GM21786 (cell line): Measurements from ENCODE around the gene EPHB1.
"Not testable (repeated sequence)": the region's sequence is repeated elsewhere in the genome, so short reads cannot be mapped to it uniquely, and the experiment has no call there.

Experiments
- ATAC-seq: cut with Tn5 transposase; IDR thresholded peaks from one replicate; pipeline ENCODE4 v1.9.1; 2021; ENCODE audit not compliant: unreplicated experiment

EPHB1 gene

DNA sequence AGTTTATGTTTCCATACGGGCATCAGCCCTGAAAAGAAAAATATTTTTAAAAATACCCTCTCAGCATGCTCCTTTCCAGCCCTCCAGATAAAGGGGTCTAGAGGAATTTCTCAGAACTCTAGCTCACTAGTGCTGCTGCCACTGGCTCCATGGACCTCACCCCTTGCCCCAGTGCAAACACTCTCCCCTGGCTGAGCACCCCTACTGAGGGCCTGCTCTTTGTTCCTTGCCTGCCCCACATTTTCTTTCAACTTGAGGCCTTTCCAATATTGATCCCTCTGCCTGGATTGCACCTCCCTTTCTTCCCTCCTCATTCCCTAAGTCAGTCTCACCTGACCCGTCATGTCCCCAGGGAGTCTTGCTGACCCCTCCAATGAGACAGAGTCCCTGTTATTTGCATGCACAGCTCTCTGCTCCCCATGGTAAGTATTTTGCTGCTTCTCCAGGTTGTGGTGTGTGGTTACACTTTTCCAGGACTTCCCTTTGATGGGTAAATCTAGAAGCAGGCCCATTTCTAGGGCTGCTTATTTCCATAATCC lies 196.5 kb downstream of the EPHB1 start:
- no peak for ATAC-seq

- no peak for ATAC-seq
These were observed 197.1 kb downstream of the EPHB1 start for GRCh38 chr3:134992180-134992579.

GRCh38 chr3:134992586-134992985 lies 197.5 kb downstream of the EPHB1 start:
- no peak for ATAC-seq

DNA sequence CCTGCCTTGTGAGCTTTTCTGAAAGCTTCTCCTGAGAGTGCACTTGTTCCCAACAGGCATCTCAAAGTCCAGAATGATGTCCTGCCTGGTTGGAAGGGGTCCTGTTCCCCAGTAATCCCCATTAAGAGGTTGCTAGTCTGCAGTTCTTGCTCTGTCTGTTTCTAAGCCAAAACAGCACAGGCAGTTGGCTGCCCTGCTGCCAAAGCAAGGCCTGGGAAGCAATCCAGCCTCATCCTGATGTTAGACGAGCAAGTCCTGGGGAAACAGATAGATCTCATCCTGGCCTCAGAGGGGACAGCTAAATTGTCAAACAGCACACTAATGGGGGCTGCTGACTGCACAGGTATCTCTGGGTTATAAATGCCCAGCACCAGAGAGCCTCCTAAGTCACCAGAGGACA lies 198.0 kb downstream of the EPHB1 start:
- no peak for ATAC-seq

- ATAC-seq, result no peak
These were observed 203.1 kb downstream of the EPHB1 start for GRCh38 chr3:134998158-134998557.

- ATAC-seq, result no peak
These were observed 203.8 kb downstream of the EPHB1 start for GRCh38 chr3:134998855-134999254.

DNA sequence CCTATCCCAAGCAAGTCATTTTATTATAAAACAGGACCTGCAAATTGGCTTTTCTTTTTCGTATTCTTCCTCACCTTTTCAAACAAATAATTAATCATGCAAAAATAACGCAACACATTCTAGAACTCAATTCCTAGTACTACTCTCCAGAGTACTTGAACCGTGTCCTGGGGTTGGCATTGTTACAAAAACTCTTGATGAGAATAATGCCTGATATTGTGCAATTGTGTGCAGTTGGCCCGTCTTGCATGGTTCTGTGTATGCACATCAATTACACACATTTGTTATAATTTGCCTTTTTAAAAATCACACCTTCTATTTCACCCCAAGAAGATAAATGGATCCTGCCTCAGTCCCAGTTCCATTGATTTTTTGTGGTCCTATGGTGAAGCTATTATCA lies 205.4 kb downstream of the EPHB1 start:
- no peak for ATAC-seq

- ATAC-seq, result not testable (repeated sequence)
These were observed 210.6 kb downstream of the EPHB1 start for GRCh38 chr3:135005616-135006015.

- ATAC-seq, result no peak
These were observed 212.5 kb downstream of the EPHB1 start for GRCh38 chr3:135007607-135008006.

DNA sequence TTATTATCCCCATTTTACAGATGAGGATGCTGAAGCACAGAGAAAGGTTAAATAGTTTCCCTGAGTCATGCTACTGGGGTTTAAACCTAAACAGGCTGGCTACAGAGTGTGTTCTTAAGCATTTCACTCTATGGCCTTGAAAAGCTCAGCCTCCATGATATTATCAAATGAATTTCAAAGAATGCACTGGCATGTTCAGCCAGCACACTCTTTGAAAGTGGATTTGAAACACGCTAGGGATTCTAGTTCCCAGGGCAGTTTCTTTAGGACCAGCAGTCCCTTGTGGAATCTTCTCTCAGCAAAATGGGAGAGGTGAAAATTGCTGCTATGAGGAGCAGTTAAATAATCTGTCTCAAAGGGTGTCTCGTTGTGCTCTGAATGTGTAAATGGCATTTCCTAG lies 213.3 kb downstream of the EPHB1 start:
- ATAC-seq, result no peak

DNA sequence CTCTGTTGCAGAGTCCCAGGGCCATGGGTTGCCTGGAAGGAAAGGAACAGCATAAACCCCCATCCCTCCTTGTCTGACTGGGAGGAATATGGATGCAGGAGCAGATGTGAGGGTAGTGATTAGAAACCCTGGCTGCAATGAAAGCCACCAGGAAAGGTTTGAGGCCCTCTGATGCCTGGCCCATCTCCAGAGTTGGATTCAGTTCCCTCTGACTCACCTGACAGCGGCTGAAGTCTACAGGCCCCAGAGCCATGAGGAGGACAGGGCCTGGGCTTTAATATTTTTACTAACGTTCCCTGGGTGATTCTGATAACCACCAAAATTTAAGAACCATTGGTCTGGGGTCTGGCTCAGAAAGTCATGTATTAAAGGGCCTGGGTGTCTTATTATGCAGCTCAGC lies 214.0 kb downstream of the EPHB1 start:
- no peak for ATAC-seq

DNA sequence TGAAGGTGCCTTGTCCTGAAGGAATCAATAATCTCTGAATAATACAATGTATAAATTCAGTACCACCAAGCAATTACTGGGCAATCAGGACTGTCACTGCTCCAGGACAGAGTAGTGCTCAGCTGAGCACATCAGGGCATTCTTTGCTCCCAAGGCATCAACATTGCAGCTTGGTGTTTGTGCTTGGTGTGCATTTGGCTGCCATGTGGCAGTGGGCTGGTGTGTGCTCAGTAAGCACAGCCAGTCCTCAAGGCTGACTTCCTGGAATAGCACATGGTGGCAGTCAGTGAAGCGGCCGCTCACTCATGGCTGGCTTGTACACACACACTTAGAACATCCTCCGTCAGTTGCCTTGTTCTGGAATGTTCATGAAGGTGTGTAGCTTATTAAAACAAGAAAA lies 217.0 kb downstream of the EPHB1 start:
- no peak for ATAC-seq

GRCh38 chr3:135013206-135013605 lies 218.1 kb downstream of the EPHB1 start:
- ATAC-seq, result no peak

GRCh38 chr3:135014566-135014965 lies 219.5 kb downstream of the EPHB1 start:
- ATAC-seq, result no peak

DNA sequence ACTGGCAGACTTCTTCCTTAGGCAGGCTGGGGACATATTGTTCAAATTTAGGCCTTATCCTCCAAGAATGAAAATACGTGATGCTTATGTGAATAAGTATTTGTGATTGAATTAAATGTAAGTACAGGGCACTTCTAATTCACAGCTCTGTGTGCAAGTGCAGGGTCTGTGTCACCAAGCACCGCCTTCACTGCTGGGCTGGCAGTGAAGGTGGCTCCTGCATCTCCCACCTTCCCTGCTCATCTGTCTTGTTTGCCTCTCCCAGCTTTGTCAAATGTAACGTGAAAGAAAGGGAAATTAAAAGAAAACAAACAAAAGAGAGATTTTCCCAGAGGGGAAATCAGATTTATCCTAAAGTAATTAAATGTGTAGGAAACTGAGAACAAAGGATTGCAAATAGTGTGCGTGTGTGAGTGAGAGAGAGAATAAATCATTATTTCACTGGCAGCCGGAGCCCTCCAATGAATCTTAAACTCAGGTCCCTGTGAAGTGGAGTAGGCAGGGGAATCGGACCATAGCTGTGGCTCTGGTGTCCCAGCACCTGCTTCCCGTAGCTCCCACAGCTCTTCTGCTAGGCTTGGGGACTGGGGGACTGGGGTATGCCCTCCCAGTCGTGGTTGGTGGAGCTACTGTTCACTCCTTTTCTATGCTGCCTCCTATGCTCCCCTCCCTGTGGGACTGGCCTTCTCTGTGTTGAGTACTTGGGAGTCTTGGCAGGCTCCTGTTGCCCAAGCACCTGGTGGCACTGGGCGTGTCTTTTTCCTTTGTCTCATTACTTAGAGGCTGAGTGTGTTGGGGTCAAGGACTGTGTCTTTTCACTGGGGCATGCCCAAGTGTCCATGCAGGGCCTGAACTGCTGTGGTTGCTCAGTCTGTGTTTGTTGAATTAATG lies 222.2 kb downstream of the EPHB1 start:
- ATAC-seq, result no peak

GRCh38 chr3:135018149-135018923 lies 223.3 kb downstream of the EPHB1 start:
- peak; percentile 56 for ATAC-seq

DNA sequence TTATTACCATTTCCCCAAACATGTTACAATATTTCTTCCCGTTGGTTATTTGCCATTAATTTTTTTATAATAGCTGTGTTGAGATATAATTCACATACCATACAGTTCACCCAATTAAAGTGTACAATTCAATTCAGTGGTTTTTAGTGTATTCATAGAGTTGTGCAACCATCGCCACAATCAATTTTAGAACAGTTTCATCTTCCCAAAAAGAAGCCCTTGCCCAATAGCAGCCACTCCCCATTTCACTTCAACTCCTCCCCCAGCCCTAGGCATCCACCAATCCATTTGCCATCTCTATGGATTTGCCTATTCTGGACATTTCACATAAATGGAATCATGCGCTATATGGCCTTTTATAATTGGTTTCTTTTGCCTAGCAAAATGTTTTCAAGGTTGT lies 225.1 kb downstream of the EPHB1 start:
- no peak for ATAC-seq

DNA sequence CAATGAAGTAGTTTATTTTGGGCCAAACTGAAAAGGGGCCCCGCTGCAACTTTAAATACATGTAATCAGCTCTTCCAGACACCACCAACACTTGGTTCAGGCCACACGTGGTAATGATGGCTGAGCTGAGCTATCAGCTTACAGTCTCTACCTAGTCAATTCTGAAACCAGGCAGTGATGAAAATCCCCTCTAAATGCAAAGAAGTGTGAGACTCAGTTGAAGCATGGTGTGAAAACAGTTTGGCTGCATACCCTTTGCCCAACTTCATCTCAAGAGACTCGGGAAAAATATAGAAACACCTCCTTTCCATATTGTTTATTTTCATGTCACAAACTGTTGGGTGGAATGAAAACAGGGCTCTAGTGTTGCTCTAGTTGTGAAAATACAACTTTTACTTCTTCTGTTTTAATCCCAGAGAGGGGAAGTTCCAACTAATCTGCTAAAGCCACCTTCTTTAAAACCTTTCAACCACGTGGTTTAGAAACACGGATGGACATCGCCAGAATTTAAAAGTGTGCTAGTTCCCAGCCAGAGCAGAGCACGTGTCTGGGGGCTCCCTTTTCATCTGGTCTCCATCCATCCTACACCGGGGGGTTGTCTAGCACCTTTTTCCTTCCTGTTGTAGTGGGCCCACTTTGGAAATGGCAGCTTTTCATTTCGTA lies 229.1 kb downstream of the EPHB1 start:
- ATAC-seq, result no peak

DNA sequence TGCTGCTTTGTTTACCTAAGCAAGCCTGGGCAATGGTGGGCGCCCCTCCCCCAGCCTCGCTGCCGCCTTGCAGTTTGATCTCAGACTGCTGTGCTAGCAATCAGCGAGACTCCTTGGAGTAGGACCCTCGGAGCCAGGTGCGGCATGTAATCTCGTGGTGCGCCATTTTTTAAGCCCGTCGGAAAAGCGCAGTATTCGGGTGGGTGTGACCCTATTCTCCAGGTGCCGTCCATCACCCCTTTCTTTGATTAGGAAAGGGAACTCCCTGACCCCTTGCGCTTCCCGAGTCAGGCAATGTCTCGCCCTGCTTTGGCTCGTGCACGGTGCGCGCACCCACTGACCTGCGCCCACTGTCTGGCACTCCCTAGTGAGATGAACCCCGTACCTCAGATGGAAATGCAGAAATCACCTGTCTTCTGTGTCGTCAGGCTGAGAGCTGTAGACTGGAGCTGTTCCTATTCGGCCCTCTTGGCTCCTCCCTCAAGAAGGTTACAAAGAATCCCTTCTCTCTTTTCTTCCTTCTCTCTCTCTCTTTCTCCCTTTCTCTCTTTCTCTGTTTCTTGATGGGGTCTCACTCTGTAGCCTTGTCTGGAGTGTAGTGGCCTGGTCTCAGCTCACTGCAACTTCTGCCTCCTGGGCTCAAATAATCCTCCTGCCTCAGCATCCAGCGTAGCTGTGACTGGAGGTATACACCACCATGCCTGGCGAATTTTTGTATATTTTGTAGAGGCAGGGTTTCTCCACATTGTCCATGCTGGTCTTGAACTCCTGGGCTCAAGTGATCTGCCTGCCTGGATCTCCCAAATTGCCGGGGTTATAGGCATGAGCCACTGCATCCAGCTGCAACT lies 235.9 kb downstream of the EPHB1 start:
- ATAC-seq, result not testable (repeated sequence)

- no peak for ATAC-seq
These were observed 238.7 kb downstream of the EPHB1 start for GRCh38 chr3:135033737-135034136.
